ENCODE results near the gene SSBP3.

SSBP3 gene

GRCh38 chr1:54280651-54281050, 125.5 kb downstream of the SSBP3 start:
- Mint-ChIP-seq H3K36me3 (peaks cover 19% of the 10 kb centered on the region), H3K27ac (peak overlapping the region; percentile 73), H3K4me3 (no peak overlapping the region), H3K9me3 (no peaks in the 10 kb centered on the region), H3K4me1 (peaks cover 70% of the 10 kb centered on the region)
- DNase-seq (ENCODE audit: low spot score in 2 of 2) = no peak
- no peak for ATAC-seq

GRCh38 chr1:54279457-54279856, 126.7 kb downstream of the SSBP3 start:
- no peaks in the 10 kb centered on the region for H3K9me3 Mint-ChIP-seq
- H3K4me1 Mint-ChIP-seq = peaks cover 70% of the 10 kb centered on the region
- no peak overlapping the region for H3K4me3 Mint-ChIP-seq
- peaks cover 13% of the 10 kb centered on the region for H3K36me3 Mint-ChIP-seq
- ATAC-seq (no peak), DNase-seq (ENCODE audit: low spot score in 2 of 2) (no peak)
- peak overlapping the region; percentile 73 for H3K27ac Mint-ChIP-seq

- no peak for DNase-seq (ENCODE audit: low spot score in 2 of 2)
- peaks cover 13% of the 10 kb centered on the region for H3K36me3 Mint-ChIP-seq
- peaks cover 69% of the 10 kb centered on the region for H3K4me1 Mint-ChIP-seq
- H3K4me3 Mint-ChIP-seq = no peak overlapping the region
- no peak for ATAC-seq
- peak overlapping the region; percentile 73 for H3K27ac Mint-ChIP-seq
- H3K9me3 Mint-ChIP-seq = no peaks in the 10 kb centered on the region
Observed at GRCh38 chr1:54278941-54279422, 127.2 kb downstream of the SSBP3 start.

GRCh38 chr1:54277451-54278341, 128.5 kb downstream of the SSBP3 start:
- Mint-ChIP-seq H3K4me3 (no peak overlapping the region), H3K27ac (peak overlapping the region; percentile 73), H3K4me1 (peaks cover 64% of the 10 kb centered on the region), H3K9me3 (no peaks in the 10 kb centered on the region), H3K36me3 (peaks cover 13% of the 10 kb centered on the region)
- ATAC-seq (no peak), DNase-seq (ENCODE audit: low spot score in 2 of 2) (no peak)

GRCh38 chr1:54276617-54277450, 129.4 kb downstream of the SSBP3 start:
- Mint-ChIP-seq H3K4me3 (no peak overlapping the region), H3K9me3 (no peaks in the 10 kb centered on the region), H3K4me1 (peaks cover 56% of the 10 kb centered on the region), H3K27ac (peak overlapping the region; percentile 73), H3K36me3 (peaks cover 13% of the 10 kb centered on the region)
- no peak for DNase-seq (ENCODE audit: low spot score in 2 of 2)
- ATAC-seq = no peak

- no peak for DNase-seq (ENCODE audit: low spot score in 2 of 2)
- peaks cover 10% of the 10 kb centered on the region for H3K36me3 Mint-ChIP-seq
- peaks cover 52% of the 10 kb centered on the region for H3K4me1 Mint-ChIP-seq
- H3K4me3 Mint-ChIP-seq = no peak overlapping the region
- no peaks in the 10 kb centered on the region for H3K9me3 Mint-ChIP-seq
- H3K27ac Mint-ChIP-seq = peak overlapping the region; percentile 92
- no peak for ATAC-seq
Observed at GRCh38 chr1:54275349-54275748, 130.8 kb downstream of the SSBP3 start.

GRCh38 chr1:54274881-54275280, 131.3 kb downstream of the SSBP3 start:
- DNase-seq (ENCODE audit: low spot score in 2 of 2) (no peak), ATAC-seq (no peak)
- H3K27ac Mint-ChIP-seq = peak overlapping the region; percentile 92
- H3K36me3 Mint-ChIP-seq = peaks cover 6% of the 10 kb centered on the region
- H3K4me1 Mint-ChIP-seq = peaks cover 52% of the 10 kb centered on the region
- H3K4me3 Mint-ChIP-seq = no peak overlapping the region
- no peaks in the 10 kb centered on the region for H3K9me3 Mint-ChIP-seq

- H3K9me3 Mint-ChIP-seq = no peaks in the 10 kb centered on the region
- no peak overlapping the region for H3K4me3 Mint-ChIP-seq
- no peak for DNase-seq (ENCODE audit: low spot score in 2 of 2)
- ATAC-seq = no peak
- peaks cover 52% of the 10 kb centered on the region for H3K4me1 Mint-ChIP-seq
- H3K27ac Mint-ChIP-seq = peak overlapping the region; percentile 92
- H3K36me3 Mint-ChIP-seq = peaks cover 6% of the 10 kb centered on the region
Observed at GRCh38 chr1:54274448-54274847, 131.7 kb downstream of the SSBP3 start.

- H3K4me1 Mint-ChIP-seq = peaks cover 52% of the 10 kb centered on the region
- ATAC-seq (no peak), DNase-seq (ENCODE audit: low spot score in 2 of 2) (no peak)
- H3K36me3 Mint-ChIP-seq = peaks cover 6% of the 10 kb centered on the region
- no peak overlapping the region for H3K4me3 Mint-ChIP-seq
- no peaks in the 10 kb centered on the region for H3K9me3 Mint-ChIP-seq
- H3K27ac Mint-ChIP-seq = peak overlapping the region; percentile 92
Observed at GRCh38 chr1:54273795-54274163, 132.4 kb downstream of the SSBP3 start.

- peaks cover 56% of the 10 kb centered on the region for H3K4me1 Mint-ChIP-seq
- H3K36me3 Mint-ChIP-seq = peaks cover 6% of the 10 kb centered on the region
- no peak overlapping the region for H3K4me3 Mint-ChIP-seq
- H3K9me3 Mint-ChIP-seq = no peaks in the 10 kb centered on the region
- no peak for ATAC-seq
- DNase-seq (ENCODE audit: low spot score in 2 of 2) = no peak
- H3K27ac Mint-ChIP-seq = peak overlapping the region; percentile 86
Observed at GRCh38 chr1:54273092-54273794, 133.0 kb downstream of the SSBP3 start.

- peaks cover 60% of the 10 kb centered on the region for H3K4me1 Mint-ChIP-seq
- H3K36me3 Mint-ChIP-seq = peaks cover 6% of the 10 kb centered on the region
- H3K27ac Mint-ChIP-seq = peak overlapping the region; percentile 86
- H3K9me3 Mint-ChIP-seq = no peaks in the 10 kb centered on the region
- ATAC-seq (no peak), DNase-seq (ENCODE audit: low spot score in 2 of 2) (no peak)
- no peak overlapping the region for H3K4me3 Mint-ChIP-seq
Observed at GRCh38 chr1:54272772-54273091, 133.5 kb downstream of the SSBP3 start.

- no peaks in the 10 kb centered on the region for H3K9me3 Mint-ChIP-seq
- DNase-seq (ENCODE audit: low spot score in 2 of 2) = no peak
- peaks cover 11% of the 10 kb centered on the region for H3K36me3 Mint-ChIP-seq
- no peak for ATAC-seq
- H3K4me3 Mint-ChIP-seq = no peak overlapping the region
- H3K27ac Mint-ChIP-seq = peak overlapping the region; percentile 86
- peaks cover 61% of the 10 kb centered on the region for H3K4me1 Mint-ChIP-seq
Observed at GRCh38 chr1:54272134-54272533, 134.1 kb downstream of the SSBP3 start.

- no peak overlapping the region for H3K4me3 Mint-ChIP-seq
- peaks cover 5% of the 10 kb centered on the region for H3K36me3 Mint-ChIP-seq
- H3K4me1 Mint-ChIP-seq = peaks cover 55% of the 10 kb centered on the region
- no peak for ATAC-seq
- no peaks in the 10 kb centered on the region for H3K9me3 Mint-ChIP-seq
- peak overlapping the region; percentile 86 for H3K27ac Mint-ChIP-seq
- no peak for DNase-seq (ENCODE audit: low spot score in 2 of 2)
Observed at GRCh38 chr1:54271341-54271740, 134.9 kb downstream of the SSBP3 start.

- H3K4me1 Mint-ChIP-seq = peaks cover 51% of the 10 kb centered on the region
- H3K27ac Mint-ChIP-seq = peak overlapping the region; percentile 86
- H3K36me3 Mint-ChIP-seq = peaks cover 10% of the 10 kb centered on the region
- H3K9me3 Mint-ChIP-seq = no peaks in the 10 kb centered on the region
- ATAC-seq = peak; percentile 15
- DNase-seq (ENCODE audit: low spot score in 2 of 2) = no peak
- no peak overlapping the region for H3K4me3 Mint-ChIP-seq
Observed at GRCh38 chr1:54270543-54270942, 135.7 kb downstream of the SSBP3 start.

- DNase-seq (ENCODE audit: low spot score in 2 of 2) (no peak), ATAC-seq (no peak)
- H3K4me3 Mint-ChIP-seq = no peak overlapping the region
- peaks cover 18% of the 10 kb centered on the region for H3K36me3 Mint-ChIP-seq
- peak overlapping the region; percentile 86 for H3K27ac Mint-ChIP-seq
- H3K4me1 Mint-ChIP-seq = peaks cover 57% of the 10 kb centered on the region
- no peaks in the 10 kb centered on the region for H3K9me3 Mint-ChIP-seq
Observed at GRCh38 chr1:54268762-54269297, 137.4 kb downstream of the SSBP3 start.
